GM12801 (cell line): ENCODE results near the gene SH3GL3.

ENCODE experiments used
- TF ChIP-seq, protein P1 (sequence below): IDR thresholded peaks from one replicate; pipeline ENCODE4 v1.5.1; 2011; ENCODE audit warnings: control low read depth; ENCODE audit not compliant: insufficient read length; ENCODE audit errors: extremely low read depth

The SH3GL3 gene

DNA sequence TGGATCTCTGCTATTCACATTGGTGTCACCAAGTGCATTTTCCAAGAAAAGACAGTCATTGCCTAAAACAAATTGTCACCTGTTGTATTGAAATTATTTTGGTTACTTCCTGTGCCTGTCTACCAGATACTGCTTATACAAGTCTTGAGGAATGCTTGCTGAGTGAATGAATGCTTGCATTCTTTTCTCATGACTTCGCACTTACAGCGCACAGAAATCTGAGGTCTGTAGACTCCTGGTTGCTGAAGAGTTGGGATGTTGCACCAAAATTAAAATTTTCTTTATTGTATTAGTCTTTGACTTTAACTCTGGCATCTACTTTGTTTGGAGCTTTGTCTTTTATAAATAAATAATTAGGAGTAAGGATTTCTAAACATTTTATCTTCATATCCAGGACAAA, 28.4 kb downstream of the SH3GL3 start:
- TF ChIP-seq, protein P1, sequence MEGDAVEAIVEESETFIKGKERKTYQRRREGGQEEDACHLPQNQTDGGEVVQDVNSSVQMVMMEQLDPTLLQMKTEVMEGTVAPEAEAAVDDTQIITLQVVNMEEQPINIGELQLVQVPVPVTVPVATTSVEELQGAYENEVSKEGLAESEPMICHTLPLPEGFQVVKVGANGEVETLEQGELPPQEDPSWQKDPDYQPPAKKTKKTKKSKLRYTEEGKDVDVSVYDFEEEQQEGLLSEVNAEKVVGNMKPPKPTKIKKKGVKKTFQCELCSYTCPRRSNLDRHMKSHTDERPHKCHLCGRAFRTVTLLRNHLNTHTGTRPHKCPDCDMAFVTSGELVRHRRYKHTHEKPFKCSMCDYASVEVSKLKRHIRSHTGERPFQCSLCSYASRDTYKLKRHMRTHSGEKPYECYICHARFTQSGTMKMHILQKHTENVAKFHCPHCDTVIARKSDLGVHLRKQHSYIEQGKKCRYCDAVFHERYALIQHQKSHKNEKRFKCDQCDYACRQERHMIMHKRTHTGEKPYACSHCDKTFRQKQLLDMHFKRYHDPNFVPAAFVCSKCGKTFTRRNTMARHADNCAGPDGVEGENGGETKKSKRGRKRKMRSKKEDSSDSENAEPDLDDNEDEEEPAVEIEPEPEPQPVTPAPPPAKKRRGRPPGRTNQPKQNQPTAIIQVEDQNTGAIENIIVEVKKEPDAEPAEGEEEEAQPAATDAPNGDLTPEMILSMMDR: no peak

DNA sequence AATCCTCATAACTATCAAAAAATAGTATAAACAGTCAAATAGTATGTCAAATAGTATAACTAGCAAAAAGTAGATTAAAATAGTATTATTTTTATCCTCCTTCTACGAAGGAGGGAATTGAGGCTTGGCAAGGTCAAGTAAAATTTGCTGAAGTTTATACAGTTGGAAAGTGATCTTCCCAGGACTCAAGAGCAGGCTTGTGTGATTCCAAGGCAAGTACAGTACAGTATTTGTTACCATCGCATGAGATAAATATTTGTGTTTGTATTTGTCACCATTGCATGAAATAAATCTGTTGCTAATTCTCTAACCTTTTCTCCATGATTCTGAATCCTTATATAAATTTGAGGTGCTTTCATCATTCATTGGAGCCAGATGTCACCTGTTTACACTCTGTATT, 28.9 kb downstream of the SH3GL3 start:
- TF ChIP-seq, protein P1: no peak

DNA sequence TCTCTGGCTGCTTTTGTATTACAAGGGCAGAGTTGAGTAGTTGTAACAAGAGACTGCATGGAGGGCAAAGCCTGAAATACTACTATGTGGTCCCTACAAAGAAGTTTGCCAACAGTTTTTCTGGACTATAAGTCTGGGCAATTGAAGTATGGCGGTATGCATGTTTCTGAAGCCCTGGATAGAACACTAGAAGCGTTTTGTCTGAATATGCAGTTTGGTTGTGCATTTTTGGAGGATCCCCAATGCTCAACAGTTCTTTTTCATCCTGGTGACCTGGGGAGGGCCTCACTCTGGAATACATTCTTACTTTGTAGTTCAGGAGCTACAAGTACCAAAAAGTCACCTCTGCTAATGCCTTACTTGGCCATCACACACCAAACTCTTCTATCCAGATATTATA, 29.6 kb downstream of the SH3GL3 start:
- TF ChIP-seq, protein P1: no peak

DNA sequence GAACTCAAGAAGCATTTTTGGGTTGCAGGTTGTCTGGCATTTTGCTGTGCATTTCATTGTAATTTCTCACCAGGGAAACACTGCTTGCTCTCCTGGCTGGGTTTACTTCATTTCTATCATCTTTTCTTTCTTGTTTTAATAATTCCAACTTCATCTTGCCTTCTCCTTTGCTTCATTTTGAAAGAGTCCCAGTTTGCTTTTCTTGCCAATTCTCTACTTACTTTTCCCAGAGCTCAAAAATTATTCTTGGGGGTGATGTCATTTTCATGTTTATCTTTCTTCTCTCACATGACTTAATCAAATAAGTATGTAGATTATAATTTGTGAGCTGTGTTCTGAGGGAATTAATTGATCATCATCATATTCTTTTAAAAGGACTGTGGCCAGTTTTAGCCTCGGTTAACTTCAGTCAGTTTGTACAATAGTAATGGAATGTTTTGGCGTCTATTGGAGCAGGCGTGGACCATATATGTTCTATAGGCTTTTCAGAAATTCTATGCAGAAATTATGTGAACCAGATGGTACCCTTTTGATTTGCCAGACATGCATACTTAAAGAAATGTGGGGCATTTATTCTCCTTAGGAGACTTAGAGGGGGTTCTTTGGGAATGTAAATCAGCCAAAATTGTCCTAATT, 30.1 kb downstream of the SH3GL3 start:
- TF ChIP-seq, protein P1: no peak

DNA sequence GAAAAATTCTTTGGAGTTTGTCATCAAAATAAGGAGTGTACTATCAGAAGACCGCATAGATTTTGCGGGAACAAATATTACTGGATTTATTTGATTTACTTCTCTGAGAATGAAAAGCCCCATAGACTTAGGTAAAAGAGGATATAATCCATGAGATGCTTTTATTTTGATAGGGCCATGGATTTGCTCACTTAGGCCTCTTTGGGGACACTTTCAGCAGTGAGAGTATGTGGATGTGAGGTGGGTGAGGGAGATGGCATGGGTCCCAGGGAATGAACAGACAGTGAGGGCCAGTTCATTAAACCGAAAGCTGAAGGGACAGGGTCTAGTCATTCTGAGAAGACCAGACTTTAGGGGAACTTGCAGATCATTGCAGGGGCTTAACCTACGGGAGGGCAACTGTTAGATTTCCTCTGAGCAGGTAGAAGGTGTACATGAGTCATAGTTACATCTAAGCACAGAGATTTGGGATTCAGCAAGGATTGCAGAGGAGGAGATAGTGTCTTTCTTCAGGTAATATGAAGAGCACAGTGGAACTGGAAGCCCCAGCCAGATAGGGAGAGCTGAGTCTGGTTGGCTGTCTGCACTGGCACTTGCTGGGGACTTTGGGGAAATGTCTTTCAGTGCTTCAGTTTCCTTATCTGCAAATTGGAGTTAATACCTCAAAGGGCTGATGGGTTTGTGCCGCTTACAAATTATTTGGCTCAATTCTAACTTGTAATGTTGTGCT, 30.8 kb downstream of the SH3GL3 start:
- TF ChIP-seq, protein P1: no peak

DNA sequence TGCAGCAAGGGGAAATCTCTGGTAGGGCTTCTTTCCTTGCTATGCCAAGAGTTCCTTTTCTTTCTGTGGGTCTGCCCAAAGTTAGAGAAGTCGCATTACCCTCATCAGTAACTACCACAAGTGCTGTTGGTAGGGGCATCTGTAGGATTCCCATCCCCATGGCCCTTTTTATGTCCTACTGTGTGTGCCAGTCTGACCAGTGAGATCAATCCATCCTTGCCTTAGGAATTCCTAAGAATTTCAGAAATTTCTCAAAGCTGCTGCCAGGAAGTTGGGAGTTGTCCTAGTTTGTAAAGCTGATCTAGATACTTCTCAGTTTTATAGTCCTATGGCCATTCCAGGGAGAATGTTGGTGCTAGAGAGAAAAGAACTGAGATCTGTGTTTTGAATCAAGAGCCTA, 36.5 kb downstream of the SH3GL3 start:
- TF ChIP-seq, protein P1: no peak

DNA sequence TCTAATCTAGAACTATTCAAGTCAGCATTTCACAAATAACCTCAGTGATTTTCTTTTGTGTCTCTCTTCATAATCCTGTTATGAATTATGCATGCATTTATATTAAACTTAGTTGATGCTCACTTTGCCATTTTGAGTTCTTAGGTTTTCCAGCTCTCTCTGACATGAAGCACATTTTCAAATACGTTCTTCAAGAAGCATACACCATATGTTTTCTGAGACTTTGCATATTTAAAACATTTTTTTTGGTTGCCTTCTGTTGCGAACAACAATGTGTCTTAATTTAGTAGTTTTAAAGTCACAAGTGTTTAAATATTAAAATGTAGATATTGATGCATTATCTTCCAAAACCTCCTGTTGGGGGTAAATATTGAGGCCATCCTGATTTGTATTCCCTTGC, 37.5 kb downstream of the SH3GL3 start:
- TF ChIP-seq, protein P1: no peak
